ENCODE results near the gene ASXL3.

Gene ASXL3

GRCh38 chr18:33641141-33641540 is 63.1 kb downstream of the ASXL3 start:
- TF ChIP-seq EZH2phosphoT487 (IDR thresholded peaks at IDR 0.05; ENCODE audit: low read length) = no peak
- no peak for TF ChIP-seq CTCF (IDR thresholded peaks at IDR 0.05; ENCODE audit: low read length)
- TF ChIP-seq EZH2 (optimal IDR thresholded peaks at IDR 0.05; ENCODE audit: low read depth, low read length) = no peak
- Histone ChIP-seq H3K9me2 (replicated peaks; ENCODE audit: insufficient read depth, low read length) (no peaks in the 10 kb centered on the region), H2AFZ (ENCODE audit: low read length) (no peak overlapping the region), H3F3A (ENCODE audit: insufficient read depth, low read length) (no peaks in the 10 kb centered on the region), H3K27me3 (replicated peaks; ENCODE audit: insufficient read depth, low read length) (no peaks in the 10 kb centered on the region), H3K9ac (ENCODE audit: low read length) (no peak overlapping the region), H3K27ac (ENCODE audit: low read length) (no peak overlapping the region), H3K36me3 (replicated peaks; ENCODE audit: insufficient read depth, low read length) (no peaks in the 10 kb centered on the region), H4K20me1 (ENCODE audit: insufficient read depth, low read length) (no peaks in the 10 kb centered on the region), H3K4me3 (ENCODE audit: low read length) (no peak overlapping the region), H3K4me1 (ENCODE audit: low read length) (no peaks in the 10 kb centered on the region), H3K79me2 (ENCODE audit: low read length) (no peaks in the 10 kb centered on the region), H3K9me3 (replicated peaks; ENCODE audit: insufficient read depth, low read length) (no peaks in the 10 kb centered on the region), H3K4me2 (ENCODE audit: low read depth, low read length) (no peak overlapping the region)
- no peak for DNase-seq

GRCh38 chr18:33644494-33644893 is 66.5 kb downstream of the ASXL3 start:
- no peaks in the 10 kb centered on the region for H3K9me2 ChIP-seq (replicated peaks; ENCODE audit: insufficient read depth, low read length)
- no peaks in the 10 kb centered on the region for H3K4me1 ChIP-seq (ENCODE audit: low read length)
- no peak overlapping the region for H2AFZ ChIP-seq (ENCODE audit: low read length)
- no peak for DNase-seq
- H3K36me3 ChIP-seq (replicated peaks; ENCODE audit: insufficient read depth, low read length) = no peaks in the 10 kb centered on the region
- H4K20me1 ChIP-seq (ENCODE audit: insufficient read depth, low read length) = no peaks in the 10 kb centered on the region
- no peak overlapping the region for H3K4me3 ChIP-seq (ENCODE audit: low read length)
- no peak overlapping the region for H3K4me2 ChIP-seq (ENCODE audit: low read depth, low read length)
- H3K27me3 ChIP-seq (replicated peaks; ENCODE audit: insufficient read depth, low read length) = no peaks in the 10 kb centered on the region
- H3K27ac ChIP-seq (ENCODE audit: low read length) = no peak overlapping the region
- H3F3A ChIP-seq (ENCODE audit: insufficient read depth, low read length) = no peaks in the 10 kb centered on the region
- no peaks in the 10 kb centered on the region for H3K79me2 ChIP-seq (ENCODE audit: low read length)
- TF ChIP-seq EZH2phosphoT487 (IDR thresholded peaks at IDR 0.05; ENCODE audit: low read length) (no peak), EZH2 (optimal IDR thresholded peaks at IDR 0.05; ENCODE audit: low read depth, low read length) (no peak), CTCF (IDR thresholded peaks at IDR 0.05; ENCODE audit: low read length) (no peak)
- H3K9me3 ChIP-seq (replicated peaks; ENCODE audit: insufficient read depth, low read length) = no peaks in the 10 kb centered on the region
- H3K9ac ChIP-seq (ENCODE audit: low read length) = no peak overlapping the region

- H4K20me1 ChIP-seq (ENCODE audit: insufficient read depth, low read length) = no peaks in the 10 kb centered on the region
- H3K4me3 ChIP-seq (ENCODE audit: low read length) = no peak overlapping the region
- H3K9me3 ChIP-seq (replicated peaks; ENCODE audit: insufficient read depth, low read length) = no peaks in the 10 kb centered on the region
- H3K79me2 ChIP-seq (ENCODE audit: low read length) = no peaks in the 10 kb centered on the region
- no peak overlapping the region for H3K9ac ChIP-seq (ENCODE audit: low read length)
- no peak overlapping the region for H3K27ac ChIP-seq (ENCODE audit: low read length)
- no peak for TF ChIP-seq EZH2 (optimal IDR thresholded peaks at IDR 0.05; ENCODE audit: low read depth, low read length)
- no peak for TF ChIP-seq EZH2phosphoT487 (IDR thresholded peaks at IDR 0.05; ENCODE audit: low read length)
- no peaks in the 10 kb centered on the region for H3F3A ChIP-seq (ENCODE audit: insufficient read depth, low read length)
- no peak for DNase-seq
- H3K4me1 ChIP-seq (ENCODE audit: low read length) = no peaks in the 10 kb centered on the region
- H3K27me3 ChIP-seq (replicated peaks; ENCODE audit: insufficient read depth, low read length) = no peaks in the 10 kb centered on the region
- no peaks in the 10 kb centered on the region for H3K9me2 ChIP-seq (replicated peaks; ENCODE audit: insufficient read depth, low read length)
- H2AFZ ChIP-seq (ENCODE audit: low read length) = no peak overlapping the region
- H3K4me2 ChIP-seq (ENCODE audit: low read depth, low read length) = no peak overlapping the region
- H3K36me3 ChIP-seq (replicated peaks; ENCODE audit: insufficient read depth, low read length) = no peaks in the 10 kb centered on the region
Observed at GRCh38 chr18:33647365-33647764, 69.3 kb downstream of the ASXL3 start.

GRCh38 chr18:33652635-33653034 is 74.6 kb downstream of the ASXL3 start:
- H3K4me3 ChIP-seq (ENCODE audit: low read length) = no peak overlapping the region
- no peak overlapping the region for H3K4me2 ChIP-seq (ENCODE audit: low read depth, low read length)
- H3F3A ChIP-seq (ENCODE audit: insufficient read depth, low read length) = no peaks in the 10 kb centered on the region
- H3K36me3 ChIP-seq (replicated peaks; ENCODE audit: insufficient read depth, low read length) = no peaks in the 10 kb centered on the region
- TF ChIP-seq CTCF (IDR thresholded peaks at IDR 0.05; ENCODE audit: low read length) (no peak), EZH2 (optimal IDR thresholded peaks at IDR 0.05; ENCODE audit: low read depth, low read length) (no peak), EZH2phosphoT487 (IDR thresholded peaks at IDR 0.05; ENCODE audit: low read length) (no peak)
- no peak overlapping the region for H3K9ac ChIP-seq (ENCODE audit: low read length)
- H3K79me2 ChIP-seq (ENCODE audit: low read length) = no peaks in the 10 kb centered on the region
- DNase-seq = no peak
- H3K9me2 ChIP-seq (replicated peaks; ENCODE audit: insufficient read depth, low read length) = no peaks in the 10 kb centered on the region
- H4K20me1 ChIP-seq (ENCODE audit: insufficient read depth, low read length) = no peaks in the 10 kb centered on the region
- no peak overlapping the region for H3K27ac ChIP-seq (ENCODE audit: low read length)
- no peaks in the 10 kb centered on the region for H3K27me3 ChIP-seq (replicated peaks; ENCODE audit: insufficient read depth, low read length)
- H3K9me3 ChIP-seq (replicated peaks; ENCODE audit: insufficient read depth, low read length) = no peaks in the 10 kb centered on the region
- H3K4me1 ChIP-seq (ENCODE audit: low read length) = no peaks in the 10 kb centered on the region
- H2AFZ ChIP-seq (ENCODE audit: low read length) = no peak overlapping the region

All from MM.1S (cell line).